Neural crest cell (in vitro differentiated cells): ENCODE data around the gene CALCR. TPM values are rescaled to one million over a fixed set of nuclear protein-coding genes. Genes with fewer than 3 reads are reported as not detected.

Source experiments
- DNase-seq: peaks from one replicate; pipeline ENCODE4 v3.0.0; 2021; ENCODE audit warnings: low read depth, mixed read lengths, low spot score
- H3K27ac Mint-ChIP-seq: one replicate; pipeline ENCODE4 v1.8.0; 2021; ENCODE audit warnings: mild to moderate bottlenecking, mixed read lengths; ENCODE audit not compliant: unreplicated experiment
- H3K27me3 Mint-ChIP-seq: 2 replicates; pipeline ENCODE4 v1.8.0; 2021; ENCODE audit warnings: low read depth, mild to moderate bottlenecking, mixed read lengths
- H3K36me3 Mint-ChIP-seq: 2 replicates; pipeline ENCODE4 v1.8.0; 2021; ENCODE audit warnings: low read depth, mild to moderate bottlenecking, mixed read lengths
- H3K4me1 Mint-ChIP-seq: 2 replicates; pipeline ENCODE4 v1.8.0; 2021; ENCODE audit warnings: mixed read lengths
- H3K4me3 Mint-ChIP-seq: one replicate; pipeline ENCODE4 v1.8.0; 2021; ENCODE audit warnings: mild to moderate bottlenecking, mixed read lengths
- H3K9me3 Mint-ChIP-seq: 2 replicates; pipeline ENCODE4 v1.8.0; 2021; ENCODE audit warnings: mixed read lengths
- microRNA-seq: library from miRNA; unstranded; fragments of <30 nt; microRNA quantifications from one replicate; pipeline ENCODE4, GENCODE V29; 2020
- total RNA-seq: library from RNA; stranded (reverse); gene quantifications from 2 replicates; pipeline ENCODE4 v1.2.1, GENCODE V29; 2021
- TF ChIP-seq, protein P1 (sequence below): fragments of 200-600 bp; sonication (generic); conservative IDR thresholded peaks from 2 replicates; pipeline ENCODE4 v1.5.0; 2021; ENCODE audit warnings: antibody characterized with exemption, mild to moderate bottlenecking

Gene CALCR
- total RNA-seq, 1 donor from 2014 or later: 0.07 TPM

DNA sequence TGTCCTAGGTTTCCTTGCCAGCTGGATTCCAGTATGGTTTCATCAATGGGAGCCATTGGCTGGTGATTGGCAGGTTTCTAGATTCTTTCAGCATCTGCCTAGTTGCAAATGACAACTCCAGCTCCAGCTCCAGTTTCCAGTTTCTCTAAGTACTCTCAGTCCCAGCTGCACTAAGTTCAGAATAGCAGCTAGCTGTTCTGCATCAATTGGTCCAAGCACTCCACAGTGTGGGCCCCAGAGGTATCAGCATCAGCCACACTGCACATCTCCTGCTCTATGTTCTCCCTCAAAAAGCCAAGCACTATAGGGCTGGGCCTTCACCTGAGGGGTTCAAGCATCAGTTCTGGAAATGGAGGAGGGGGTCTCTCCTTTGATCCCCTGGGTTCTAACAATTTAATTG, 198.9 kb downstream of the CALCR start:
- H3K9me3 Mint-ChIP-seq: no peaks in the 10 kb centered on the region
- H3K36me3 Mint-ChIP-seq: no peaks in the 10 kb centered on the region
- TF ChIP-seq, protein P1, sequence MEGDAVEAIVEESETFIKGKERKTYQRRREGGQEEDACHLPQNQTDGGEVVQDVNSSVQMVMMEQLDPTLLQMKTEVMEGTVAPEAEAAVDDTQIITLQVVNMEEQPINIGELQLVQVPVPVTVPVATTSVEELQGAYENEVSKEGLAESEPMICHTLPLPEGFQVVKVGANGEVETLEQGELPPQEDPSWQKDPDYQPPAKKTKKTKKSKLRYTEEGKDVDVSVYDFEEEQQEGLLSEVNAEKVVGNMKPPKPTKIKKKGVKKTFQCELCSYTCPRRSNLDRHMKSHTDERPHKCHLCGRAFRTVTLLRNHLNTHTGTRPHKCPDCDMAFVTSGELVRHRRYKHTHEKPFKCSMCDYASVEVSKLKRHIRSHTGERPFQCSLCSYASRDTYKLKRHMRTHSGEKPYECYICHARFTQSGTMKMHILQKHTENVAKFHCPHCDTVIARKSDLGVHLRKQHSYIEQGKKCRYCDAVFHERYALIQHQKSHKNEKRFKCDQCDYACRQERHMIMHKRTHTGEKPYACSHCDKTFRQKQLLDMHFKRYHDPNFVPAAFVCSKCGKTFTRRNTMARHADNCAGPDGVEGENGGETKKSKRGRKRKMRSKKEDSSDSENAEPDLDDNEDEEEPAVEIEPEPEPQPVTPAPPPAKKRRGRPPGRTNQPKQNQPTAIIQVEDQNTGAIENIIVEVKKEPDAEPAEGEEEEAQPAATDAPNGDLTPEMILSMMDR: no peak
- H3K4me1 Mint-ChIP-seq: no peaks in the 10 kb centered on the region
- H3K27ac Mint-ChIP-seq: no peak overlapping the region
- peaks cover 9% of the 10 kb centered on the region for H3K27me3 Mint-ChIP-seq
- DNase-seq: no peak
- H3K4me3 Mint-ChIP-seq: no peak overlapping the region

Small RNAs within 50 kb of the gene (microRNA-seq; reads per million reads assigned to microRNA genes)
- gene MIR489: 11.8 reads per million, percentile 23 among the genes with 10 or more reads in this experiment
- 22.5 reads per million, percentile 36 among the genes with 10 or more reads in this experiment for gene MIR653
